NCI-H2227 (cell line): ENCODE measurements around the gene ZNF148.

Source experiments
- DNase-seq: peaks from one replicate; lab custom pipeline; 2025; ENCODE audit not compliant: unreplicated experiment; lab: John Stamatoyannopoulos, UW

ZNF148 gene

DNA sequence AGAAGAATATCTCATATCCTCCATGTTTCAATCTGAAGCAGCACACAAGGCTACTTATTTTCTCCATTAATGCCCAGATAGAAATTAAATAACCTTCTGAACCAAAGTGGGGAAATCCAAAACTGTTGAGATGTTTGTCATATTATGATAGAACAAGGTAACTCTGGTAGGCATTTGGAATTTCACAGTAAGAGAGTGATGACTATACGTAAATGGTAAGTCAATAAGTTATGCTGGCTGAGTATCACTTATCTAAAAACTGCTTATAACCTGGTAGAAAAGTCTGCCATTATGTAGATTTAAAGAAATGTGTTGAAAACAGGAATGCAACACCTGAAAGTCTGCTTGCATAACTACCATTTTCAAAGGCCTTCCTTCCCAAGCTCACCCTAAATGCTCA is 145.4 kb downstream of the ZNF148 start:
- no peak for DNase-seq

DNA sequence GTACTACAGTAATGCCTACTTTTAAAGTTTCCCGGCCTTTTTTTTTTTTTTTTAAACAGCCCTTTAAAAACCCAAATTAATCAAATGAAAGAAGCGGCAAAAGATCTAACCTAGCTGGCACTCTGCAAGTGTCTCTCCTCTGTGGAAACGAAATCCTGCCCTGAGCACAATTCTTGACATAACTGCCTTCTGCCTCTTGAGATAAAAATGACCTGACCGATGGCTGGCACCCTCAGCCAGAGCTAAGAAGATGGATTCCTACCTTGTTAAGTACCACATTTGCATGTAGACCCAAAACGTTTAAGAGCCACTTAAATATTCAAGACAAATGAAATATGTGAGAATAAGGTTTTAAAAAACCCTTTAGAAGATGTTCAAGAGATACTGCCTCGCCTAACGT is 146.0 kb downstream of the ZNF148 start:
- no peak for DNase-seq

- DNase-seq = no peak
Measured at GRCh38 chr3:125221831-125222230, 153.3 kb downstream of the ZNF148 start.

DNA sequence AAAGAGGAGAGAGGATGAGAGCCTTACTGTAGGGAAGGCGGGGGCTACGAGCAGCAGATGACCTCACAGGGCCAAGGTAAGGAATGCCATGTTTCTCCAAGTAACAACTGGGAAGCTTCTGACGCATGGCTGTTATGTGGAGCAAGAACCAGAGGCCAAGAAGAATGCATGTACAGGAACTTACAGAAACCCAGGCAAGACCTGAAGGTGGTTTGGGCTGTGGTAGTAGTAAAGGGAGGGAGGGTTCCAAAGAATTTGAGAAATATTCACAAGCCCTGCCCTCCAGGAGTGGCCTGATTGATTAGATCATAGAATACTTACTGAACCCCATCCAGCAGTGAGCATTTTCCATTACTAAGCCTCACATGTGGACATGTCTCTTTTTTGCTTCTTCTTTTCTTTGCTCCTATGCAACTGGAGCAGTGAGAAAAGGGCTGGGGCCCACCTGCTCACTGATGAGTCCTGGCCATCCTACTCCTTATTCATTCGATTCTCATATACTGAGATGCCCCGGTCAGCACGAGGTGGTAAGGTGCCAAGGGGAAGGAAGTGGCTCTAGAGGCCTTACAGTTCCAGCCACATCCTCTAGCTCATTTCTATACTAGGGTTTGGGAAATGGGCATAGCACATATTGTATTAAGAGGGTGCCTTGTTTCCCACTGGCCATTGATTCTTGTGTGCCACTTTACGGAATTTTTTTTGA is 154.2 kb downstream of the ZNF148 start:
- no peak for DNase-seq

- DNase-seq = no peak
Measured at GRCh38 chr3:125220183-125220582, 154.9 kb downstream of the ZNF148 start.

GRCh38 chr3:125219261-125219701 is 155.8 kb downstream of the ZNF148 start:
- no peak for DNase-seq

GRCh38 chr3:125214738-125215137 is 160.4 kb downstream of the ZNF148 start:
- no peak for DNase-seq

DNA sequence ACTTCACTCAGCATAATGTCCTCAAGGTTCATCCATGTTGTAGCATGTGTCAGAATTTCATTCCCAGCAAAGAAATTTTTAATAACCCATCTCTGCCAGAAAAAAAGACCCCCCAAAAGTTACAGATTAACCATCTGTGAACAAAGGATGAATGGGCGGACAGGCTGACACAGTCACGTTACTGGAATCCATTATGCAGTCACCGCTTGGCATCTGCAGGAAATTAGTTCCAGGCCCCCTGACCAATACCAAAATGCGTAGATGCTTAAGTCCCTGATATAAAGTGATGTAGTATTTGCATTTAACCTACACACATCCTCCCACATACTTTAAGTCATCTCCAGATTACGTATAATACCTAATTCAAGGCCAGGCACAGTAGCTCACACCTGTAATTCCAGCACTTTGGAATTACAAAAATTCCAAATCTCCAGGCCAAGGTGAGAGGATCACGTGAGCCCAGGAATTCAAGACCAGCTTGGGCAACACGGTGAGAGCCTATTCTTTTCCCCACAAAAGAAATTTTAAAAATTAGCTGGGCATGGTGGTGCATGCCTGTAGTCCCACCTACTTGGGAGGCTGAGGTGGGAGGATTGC is 161.1 kb downstream of the ZNF148 start:
- no peak for DNase-seq

DNA sequence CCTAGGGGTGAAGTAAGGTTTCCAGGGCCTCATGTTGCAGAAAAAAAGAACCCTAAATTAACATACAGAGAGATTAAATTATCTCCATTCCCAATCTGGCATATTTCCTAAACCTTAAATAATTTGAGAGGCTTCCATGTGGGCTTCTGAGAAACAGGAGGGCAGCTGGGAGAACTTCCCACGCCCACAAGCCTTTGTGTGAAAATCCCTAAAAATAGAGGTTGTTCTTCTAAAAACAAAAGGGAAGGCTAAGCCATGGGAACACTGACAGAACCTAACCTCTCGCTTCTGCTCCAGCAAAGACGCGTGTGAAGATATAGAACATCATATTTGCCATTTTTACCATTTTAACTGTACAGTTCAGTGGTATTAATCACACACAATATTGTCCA is 161.8 kb downstream of the ZNF148 start:
- DNase-seq = no peak

GRCh38 chr3:125212509-125213363 is 162.4 kb downstream of the ZNF148 start, which contains the start of gene SLC12A8:
SLC12A8 (minus strand) TSS chr3:125212748; CDS start chr3:125211349, 1,399 bp downstream.
- DNase-seq = peak; percentile 3

DNA sequence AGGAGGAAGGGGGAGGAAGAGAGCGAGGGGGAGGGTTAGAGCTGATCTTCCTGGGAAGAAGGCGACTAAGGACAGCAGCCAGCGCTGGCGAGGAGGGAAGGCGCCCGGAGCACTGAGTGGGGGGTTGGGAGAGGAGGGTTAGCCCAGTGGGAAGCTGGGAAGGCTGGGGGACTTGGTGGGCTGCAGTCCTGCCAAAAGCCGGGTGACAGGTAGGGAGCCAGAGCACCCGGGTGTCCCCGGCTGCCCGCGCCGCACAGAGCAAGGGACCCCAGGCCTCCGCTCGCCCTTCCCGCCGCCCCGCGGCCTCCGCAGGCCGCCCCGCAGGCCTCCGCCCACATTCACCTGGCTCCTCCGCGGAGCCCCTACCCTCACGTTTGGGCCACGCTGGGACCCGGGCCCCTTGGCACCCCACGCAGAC is 163.0 kb downstream of the ZNF148 start:
- DNase-seq = no peak

- DNase-seq = no peak
Measured at GRCh38 chr3:125211523-125212090, 163.5 kb downstream of the ZNF148 start.

DNA sequence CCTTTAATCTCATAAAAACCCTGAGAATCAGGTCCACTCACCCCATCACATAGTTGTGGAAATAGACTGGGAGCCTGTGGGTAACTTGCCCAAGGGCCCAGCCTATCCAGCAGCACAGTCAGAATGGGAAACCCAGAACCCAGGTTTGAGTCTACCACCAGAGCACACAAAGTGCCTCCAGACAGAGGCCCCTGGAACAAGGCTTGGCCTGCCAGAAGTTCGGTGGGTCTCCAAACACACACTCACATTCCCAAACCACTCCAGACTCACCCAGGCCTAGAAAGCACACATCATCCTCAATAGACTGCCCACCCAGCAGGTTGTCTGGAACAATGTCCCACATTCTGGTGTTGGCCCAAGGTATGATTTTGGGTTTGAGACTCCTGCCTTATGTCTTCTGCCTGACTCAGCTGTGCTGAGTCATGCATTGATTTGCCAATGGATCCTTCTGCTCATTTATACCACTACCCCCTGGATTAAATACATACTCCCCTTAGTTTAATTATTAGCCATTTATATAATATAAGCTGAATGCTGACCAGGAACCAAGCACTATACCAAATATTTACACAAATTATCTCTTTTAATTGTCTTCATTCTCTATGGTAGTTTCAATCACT is 167.1 kb downstream of the ZNF148 start:
- no peak for DNase-seq

GRCh38 chr3:125207507-125207906 is 167.6 kb downstream of the ZNF148 start:
- DNase-seq = no peak

- DNase-seq = no peak
Measured at GRCh38 chr3:125206934-125207333, 168.2 kb downstream of the ZNF148 start.

GRCh38 chr3:125203731-125204130 is 171.4 kb downstream of the ZNF148 start:
- no peak for DNase-seq

GRCh38 chr3:125202197-125202596 is 172.9 kb downstream of the ZNF148 start:
- no peak for DNase-seq

DNA sequence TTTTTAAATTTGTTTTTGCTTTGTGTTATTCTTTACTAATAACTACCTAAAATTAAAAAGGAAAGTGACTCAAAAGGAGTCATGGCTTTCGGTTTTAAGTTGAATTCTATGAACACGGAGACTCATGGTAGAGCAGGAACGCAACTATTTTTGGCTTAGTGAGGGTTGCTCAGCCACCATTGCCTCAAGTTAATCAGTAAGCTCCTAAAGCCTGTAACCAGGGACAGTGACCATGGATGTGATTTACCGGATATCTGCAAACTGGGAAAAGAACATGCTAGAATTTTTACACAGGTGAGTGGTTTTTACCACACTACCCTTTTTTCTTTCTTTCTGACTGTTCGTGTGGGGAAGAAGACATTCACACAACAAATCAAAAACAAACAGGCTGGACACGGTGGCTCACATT is 174.4 kb downstream of the ZNF148 start:
- no peak for DNase-seq

GRCh38 chr3:125194849-125195601 is 180.1 kb downstream of the ZNF148 start:
- no peak for DNase-seq
